Fibroblast of peridontal ligament (primary cell): ENCODE results near the gene PIAS3.
"Not testable (repeated sequence)": the region's sequence is repeated elsewhere in the genome, so short reads cannot be mapped to it uniquely, and the experiment has no call there.

Experiments
- DNase-seq: peaks from one replicate; pipeline ENCODE4 v3.0.0-alpha.2; 2010; ENCODE audit errors: extremely low read depth

Gene PIAS3

DNA sequence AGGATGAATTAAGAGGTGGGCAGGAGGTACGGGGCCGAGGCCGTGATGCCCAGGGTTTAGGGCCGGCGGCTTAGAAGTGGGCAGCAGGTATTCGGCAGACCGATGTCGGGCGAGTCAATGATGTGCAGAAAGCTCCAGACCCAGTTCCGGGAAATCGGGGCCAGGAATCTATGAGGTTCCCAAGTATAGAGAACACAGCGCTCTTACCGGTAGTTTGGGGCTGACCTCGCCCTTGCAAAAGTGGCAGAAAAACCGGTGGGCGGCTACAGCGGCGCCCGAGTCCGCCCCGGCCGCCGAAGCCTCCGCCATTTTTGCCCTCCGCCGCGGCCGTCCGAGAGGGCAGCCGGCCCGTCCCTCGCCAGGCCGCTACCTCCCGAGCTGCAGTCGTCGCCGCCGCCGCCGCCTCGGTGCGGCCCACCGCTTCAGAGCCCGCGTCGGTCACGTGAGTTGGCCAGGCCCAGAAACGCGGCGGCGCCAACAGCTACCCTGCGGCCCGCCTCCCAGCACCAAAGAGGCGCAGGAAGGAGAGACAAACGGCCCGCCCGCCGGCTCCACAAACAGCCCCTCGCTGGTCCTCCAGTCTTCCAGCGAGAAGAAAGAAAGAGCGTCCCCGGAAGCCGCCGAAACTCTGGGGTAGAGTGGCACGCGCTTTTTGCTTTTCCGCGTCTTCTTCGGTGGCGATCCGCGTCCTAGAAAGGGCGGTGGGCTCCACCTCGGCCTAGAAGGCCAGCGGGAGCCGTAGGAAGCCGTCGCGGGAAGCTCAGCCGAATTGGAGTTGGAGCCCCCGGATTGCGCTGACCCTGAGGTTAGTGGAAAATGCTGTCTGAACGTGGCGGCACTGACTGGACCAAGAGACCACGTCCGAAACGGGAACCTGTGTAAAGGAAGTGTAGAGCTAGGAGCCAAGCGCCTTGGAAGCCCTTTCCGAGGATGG is 35.0 kb downstream of the PIAS3 start, which contains the start of the genes POLR3C and RNF115:
POLR3C (plus strand) TSS at position 636 of the 934 bp plus-strand sequence. CDS start 1,577 bp downstream, outside the sequence.
RNF115 (minus strand) TSS at position 531 of the 934 bp plus-strand sequence; CDS start at position 309, 222 bp downstream.
- peak; percentile 89 for DNase-seq

DNA sequence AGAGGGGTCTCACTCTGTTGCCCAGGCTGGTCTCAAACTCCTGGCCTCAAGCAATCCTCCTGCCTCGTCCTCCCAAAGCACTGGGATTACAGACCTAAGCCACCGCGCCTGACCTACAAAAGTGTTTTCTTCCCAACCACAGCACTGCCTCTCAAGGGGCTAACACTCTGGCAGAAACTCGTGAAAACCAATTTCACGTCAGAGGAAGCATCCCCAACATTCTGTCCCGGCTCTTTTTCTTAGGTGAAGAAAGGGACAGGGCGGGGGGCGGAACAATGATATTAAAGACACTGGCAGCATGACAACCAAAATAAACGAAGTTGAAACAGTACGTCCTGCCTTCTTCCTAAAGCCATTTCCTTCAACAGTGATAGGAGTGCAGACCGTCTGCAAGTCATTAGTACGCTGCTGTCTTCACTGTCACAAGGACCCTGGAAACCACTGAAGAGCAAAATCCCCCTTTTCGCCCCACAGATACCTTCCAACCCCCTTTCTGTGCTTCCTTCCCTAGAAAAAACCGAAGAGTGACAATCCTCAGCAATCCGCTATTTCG is 36.0 kb downstream of the PIAS3 start:
- DNase-seq = not testable (repeated sequence)

DNA sequence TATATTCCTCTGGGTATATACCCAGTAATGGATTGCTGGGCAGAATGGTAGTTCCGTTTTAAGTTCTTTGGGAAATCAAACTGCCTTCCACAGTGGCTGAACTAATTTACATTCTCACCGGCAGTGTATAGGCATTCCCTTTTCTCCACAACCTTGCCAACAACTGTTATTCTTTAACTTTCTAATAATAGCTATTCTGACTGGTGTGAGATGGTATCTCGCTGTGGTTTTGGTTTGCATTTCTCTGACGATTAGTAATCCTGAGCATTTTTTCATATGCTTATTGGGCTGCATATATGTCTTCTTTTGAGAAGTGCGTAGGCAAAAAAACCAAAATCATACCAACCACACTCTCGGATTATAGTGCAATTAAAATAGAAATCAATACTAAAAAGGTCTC is 40.8 kb downstream of the PIAS3 start:
- peak; percentile 79 for DNase-seq

DNA sequence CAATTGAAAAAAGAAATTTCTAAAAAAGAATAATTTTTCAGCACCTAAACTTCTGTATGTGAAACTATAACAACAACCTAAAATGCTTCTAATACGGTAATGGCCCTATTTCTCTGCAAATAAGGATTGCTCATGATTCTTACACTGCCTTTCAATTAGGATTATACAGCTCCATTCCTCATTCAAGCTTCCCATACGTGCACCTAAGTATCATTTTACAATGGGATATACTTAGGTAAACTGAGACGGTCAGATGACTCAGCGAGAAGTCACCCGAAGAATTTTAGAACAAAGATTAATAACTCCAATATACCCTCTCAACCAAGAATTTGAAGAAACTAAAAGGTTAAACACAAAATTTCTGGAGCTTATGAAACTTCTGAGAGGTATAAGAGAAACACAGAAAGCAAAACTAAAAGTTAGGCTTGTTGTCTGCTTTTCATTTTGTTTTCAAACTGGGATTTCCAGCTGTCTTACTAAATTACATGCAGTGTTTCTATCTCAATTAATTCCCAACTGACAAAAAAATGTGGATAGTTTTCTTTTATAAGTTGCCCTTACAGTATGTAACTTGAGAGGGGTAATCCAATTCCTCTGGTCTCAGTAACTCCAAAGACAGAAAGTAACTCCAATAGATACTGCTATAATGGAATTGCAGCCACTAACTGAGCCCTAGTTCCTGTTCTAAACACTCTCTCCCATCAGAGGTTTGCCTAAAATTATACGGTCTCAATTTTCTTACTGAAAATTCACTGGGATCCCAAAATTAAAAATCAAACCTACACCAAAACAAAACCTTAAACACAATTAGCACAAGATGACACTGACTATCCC is 45.7 kb downstream of the PIAS3 start:
- peak; percentile 12 for DNase-seq

DNA sequence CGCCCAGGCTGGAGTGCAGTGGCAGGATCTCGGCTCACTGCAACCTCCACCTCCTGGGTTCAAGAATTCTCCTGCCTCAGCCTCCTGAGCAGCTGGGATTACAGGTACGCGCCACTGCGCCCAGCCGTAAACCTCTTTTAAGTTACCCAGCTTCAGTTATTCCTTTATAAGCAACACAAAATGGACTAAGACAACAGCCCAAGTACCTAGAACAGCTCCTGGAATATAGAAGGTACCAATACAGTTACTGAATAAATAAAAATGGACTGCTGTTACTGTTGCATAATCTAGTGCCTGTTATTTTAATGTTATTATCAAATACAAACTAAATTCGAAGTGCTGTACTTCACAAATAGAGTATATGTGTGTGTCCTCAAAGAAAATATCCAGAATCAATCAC is 52.0 kb downstream of the PIAS3 start:
- no peak for DNase-seq

DNA sequence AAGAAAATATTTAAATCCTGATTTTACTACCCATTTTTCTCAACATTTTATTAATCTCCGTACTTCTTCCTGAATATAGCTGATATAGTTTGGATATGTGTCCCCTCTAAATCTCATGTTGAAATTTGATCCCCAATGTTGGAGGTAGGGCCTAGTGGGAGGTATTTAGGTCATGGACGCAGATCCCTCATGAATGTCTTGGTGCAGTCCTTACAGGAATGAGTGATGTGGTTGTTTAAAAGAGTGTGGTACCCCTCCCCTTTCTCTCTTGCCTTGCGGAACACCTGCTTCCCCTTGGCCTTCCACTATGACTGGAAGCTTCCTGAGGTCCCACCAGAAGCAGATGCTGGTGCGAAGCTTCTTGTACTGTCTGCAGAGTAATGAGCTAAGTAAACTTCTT is 52.5 kb downstream of the PIAS3 start:
- no peak for DNase-seq

DNA sequence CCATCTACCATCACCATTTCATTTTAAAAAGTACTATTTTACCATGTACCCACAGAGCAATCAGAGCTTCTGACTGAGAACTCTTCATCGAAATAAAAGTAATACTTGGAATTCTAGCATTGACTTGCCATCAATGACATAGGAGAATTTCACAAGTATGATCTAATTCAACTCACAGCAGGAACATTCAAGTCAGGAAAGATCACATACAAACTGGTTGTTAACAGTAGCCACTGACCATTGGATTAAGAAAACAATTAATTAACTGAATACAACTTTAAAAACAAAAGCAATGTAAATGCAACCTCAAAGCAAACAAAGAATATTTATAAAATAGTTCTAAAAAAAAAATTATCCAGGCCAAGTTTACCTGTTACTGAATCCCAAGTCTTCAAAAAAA is 53.8 kb downstream of the PIAS3 start:
- DNase-seq = peak; percentile 54

DNA sequence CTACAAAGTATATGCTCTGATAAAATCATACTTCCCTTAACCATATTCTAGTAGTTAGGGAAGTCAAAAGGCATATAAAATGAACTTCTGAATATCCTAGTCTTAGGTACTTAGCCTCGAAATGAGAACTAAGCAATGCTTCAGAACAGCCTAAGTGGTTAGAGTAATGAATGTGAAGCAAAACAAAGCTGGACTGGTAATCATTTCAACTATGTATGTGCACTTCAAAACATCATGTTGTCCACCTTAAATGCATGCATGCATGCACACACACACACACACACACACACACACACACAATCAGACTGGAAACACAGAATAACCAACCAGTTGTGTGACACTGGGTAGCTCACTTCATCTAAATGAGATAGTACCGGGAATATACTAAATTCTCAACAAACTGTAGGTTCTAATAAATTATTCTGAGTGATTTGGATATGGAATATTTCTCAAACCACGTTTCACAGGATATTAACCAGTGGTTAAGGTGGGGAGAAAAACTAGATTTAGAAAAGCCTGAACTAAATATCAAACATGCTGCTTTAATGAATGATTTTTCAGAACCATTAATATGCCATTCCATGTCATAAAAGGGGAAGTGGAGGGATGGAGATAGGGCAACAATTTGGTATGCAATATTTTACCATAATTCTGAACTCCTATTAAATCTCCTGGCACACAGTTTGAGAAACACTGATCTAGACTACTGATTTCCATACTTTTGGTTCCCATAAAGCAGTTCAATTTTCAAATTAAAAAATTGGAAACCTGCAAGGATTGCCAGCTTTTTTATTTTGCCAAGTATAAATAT is 54.4 kb downstream of the PIAS3 start:
- no peak for DNase-seq

DNA sequence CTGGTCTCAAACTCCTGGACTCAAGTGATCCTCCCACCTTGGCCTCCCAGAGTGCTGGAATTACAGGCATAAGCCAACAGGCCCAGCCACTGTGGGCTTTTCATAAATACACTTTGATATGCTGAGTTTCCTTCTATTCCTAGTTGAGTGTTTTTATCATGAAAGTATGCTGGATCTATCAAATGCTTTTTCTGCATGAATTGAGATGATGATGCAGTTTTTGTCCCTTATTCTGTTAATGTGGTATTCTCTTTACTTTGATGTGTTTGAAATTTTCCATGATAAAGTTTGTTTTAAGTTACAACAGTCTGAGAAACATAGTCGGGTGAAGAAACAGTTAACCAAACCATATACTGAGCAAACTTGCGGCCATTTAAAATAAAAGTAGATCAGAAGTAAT is 59.1 kb downstream of the PIAS3 start:
- no peak for DNase-seq
